Glutamatergic neuron (in vitro differentiated cells): ENCODE data around the gene PIK3R6. TPM values are rescaled to one million over a fixed set of nuclear protein-coding genes. Genes with fewer than 3 reads are reported as not detected.
A peak's percentile ranks its signal among the peaks of the same experiment; 100 is the strongest.

Experiments
- DNase-seq: peaks from one replicate; pipeline ENCODE4 v3.0.0; 2022
- H3K27ac Mint-ChIP-seq: one replicate; pipeline ENCODE4 v1.8.0; 2020; ENCODE audit warnings: mild to moderate bottlenecking, mixed read lengths, inconsistent platforms; ENCODE audit not compliant: unreplicated experiment
- H3K27me3 Mint-ChIP-seq: one replicate; pipeline ENCODE4 v1.8.0; 2020; ENCODE audit warnings: mild to moderate bottlenecking, moderate library complexity, mixed read lengths, inconsistent platforms; ENCODE audit not compliant: unreplicated experiment
- H3K36me3 Mint-ChIP-seq: one replicate; pipeline ENCODE4 v1.8.0; 2020; ENCODE audit warnings: mild to moderate bottlenecking, mixed read lengths, inconsistent platforms; ENCODE audit not compliant: unreplicated experiment
- H3K4me1 Mint-ChIP-seq: one replicate; pipeline ENCODE4 v1.8.0; 2020; ENCODE audit warnings: mild to moderate bottlenecking, low read depth, mixed read lengths, inconsistent platforms; ENCODE audit not compliant: unreplicated experiment
- H3K4me3 Mint-ChIP-seq: one replicate; pipeline ENCODE4 v1.8.0; 2020; ENCODE audit warnings: mild to moderate bottlenecking, mixed read lengths, inconsistent platforms; ENCODE audit not compliant: unreplicated experiment
- H3K9me3 Mint-ChIP-seq: one replicate; pipeline ENCODE4 v1.8.0; 2020; ENCODE audit warnings: mild to moderate bottlenecking, moderate library complexity, mixed read lengths, inconsistent platforms; ENCODE audit not compliant: unreplicated experiment
- total RNA-seq: library from RNA; stranded (reverse); fragmentation: NEBNext Ultra II Directional; extraction: Animal tissue kit (Norgen Biotek cat#: 25700); gene quantifications from one replicate; pipeline ENCODE4 v1.2.1, GENCODE V29; 2021; ENCODE audit not compliant: unreplicated experiment
- TF ChIP-seq, protein P1 (sequence below): fragments of 200-600 bp; sonication (generic); IDR thresholded peaks from one replicate; pipeline ENCODE4 v1.5.0; 2021; ENCODE audit not compliant: partially characterized antibody, unreplicated experiment

The PIK3R6 gene
- total RNA-seq, 1 donor from 2014 or later, result not detected

DNA sequence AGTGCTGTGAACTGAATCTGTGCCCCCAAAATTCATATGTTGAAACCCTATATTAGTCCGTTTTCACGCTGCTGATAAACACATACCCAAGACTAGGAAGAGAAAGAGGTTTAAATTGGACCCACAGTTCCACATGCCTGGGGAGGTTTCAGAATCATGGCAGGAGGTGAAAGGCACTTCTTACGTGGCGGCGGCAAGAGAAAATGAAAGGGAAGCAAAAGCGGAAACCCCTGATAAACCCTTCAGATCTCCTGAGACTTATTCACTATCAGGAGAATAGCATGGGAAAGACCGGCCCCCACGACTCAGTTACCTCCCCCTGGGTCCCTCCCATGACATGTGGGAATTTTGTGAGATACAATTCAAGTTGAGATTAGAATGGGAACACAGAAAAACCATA is 105.5 kb downstream of the PIK3R6 start:
- Mint-ChIP-seq H3K27ac (no peak overlapping the region), H3K9me3 (peaks cover 5% of the 10 kb centered on the region), H3K4me1 (no peaks in the 10 kb centered on the region), H3K36me3 (peaks cover 9% of the 10 kb centered on the region), H3K4me3 (no peak overlapping the region), H3K27me3 (peaks cover 2% of the 10 kb centered on the region)
- TF ChIP-seq, protein P1, sequence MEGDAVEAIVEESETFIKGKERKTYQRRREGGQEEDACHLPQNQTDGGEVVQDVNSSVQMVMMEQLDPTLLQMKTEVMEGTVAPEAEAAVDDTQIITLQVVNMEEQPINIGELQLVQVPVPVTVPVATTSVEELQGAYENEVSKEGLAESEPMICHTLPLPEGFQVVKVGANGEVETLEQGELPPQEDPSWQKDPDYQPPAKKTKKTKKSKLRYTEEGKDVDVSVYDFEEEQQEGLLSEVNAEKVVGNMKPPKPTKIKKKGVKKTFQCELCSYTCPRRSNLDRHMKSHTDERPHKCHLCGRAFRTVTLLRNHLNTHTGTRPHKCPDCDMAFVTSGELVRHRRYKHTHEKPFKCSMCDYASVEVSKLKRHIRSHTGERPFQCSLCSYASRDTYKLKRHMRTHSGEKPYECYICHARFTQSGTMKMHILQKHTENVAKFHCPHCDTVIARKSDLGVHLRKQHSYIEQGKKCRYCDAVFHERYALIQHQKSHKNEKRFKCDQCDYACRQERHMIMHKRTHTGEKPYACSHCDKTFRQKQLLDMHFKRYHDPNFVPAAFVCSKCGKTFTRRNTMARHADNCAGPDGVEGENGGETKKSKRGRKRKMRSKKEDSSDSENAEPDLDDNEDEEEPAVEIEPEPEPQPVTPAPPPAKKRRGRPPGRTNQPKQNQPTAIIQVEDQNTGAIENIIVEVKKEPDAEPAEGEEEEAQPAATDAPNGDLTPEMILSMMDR, result no peak
- no peak for DNase-seq

DNA sequence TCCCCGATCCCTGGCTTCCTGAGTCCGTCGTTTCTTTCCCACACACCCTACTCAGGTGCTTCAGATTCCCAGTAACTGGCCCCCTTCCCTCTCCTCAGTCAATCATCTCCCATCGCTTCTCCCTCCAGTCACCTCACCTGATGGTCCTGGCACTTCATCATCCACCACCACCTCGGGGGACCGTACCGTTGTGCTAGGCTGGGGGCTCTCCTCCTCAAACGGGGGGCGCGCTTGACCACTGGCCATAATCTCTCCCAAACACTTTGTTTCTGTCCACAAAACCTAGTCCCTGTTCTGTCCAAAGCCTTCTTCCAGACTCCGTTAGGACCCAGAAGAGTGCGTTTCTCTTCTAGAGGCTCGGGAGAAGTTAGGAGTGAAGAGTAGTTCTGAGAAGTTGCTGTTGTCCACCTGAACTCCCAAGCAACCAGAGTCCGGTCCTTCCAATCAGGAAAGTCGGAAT is 109.3 kb downstream of the PIK3R6 start, which contains the start of gene SPDYE4:
Gene SPDYE4 (minus strand): TSS at position 410 of the 460 bp plus-strand sequence. CDS start 164 bp downstream, at position 246.
- Mint-ChIP-seq H3K36me3 (peaks cover 9% of the 10 kb centered on the region), H3K27ac (no peak within 1 kb of the TSS), H3K9me3 (peaks cover 5% of the 10 kb centered on the region), H3K4me1 (no peaks in the 10 kb centered on the region), H3K4me3 (no peak within 1 kb of the TSS), H3K27me3 (peaks cover 2% of the 10 kb centered on the region)
- DNase-seq, result no peak
- TF ChIP-seq, protein P1, result no peak

DNA sequence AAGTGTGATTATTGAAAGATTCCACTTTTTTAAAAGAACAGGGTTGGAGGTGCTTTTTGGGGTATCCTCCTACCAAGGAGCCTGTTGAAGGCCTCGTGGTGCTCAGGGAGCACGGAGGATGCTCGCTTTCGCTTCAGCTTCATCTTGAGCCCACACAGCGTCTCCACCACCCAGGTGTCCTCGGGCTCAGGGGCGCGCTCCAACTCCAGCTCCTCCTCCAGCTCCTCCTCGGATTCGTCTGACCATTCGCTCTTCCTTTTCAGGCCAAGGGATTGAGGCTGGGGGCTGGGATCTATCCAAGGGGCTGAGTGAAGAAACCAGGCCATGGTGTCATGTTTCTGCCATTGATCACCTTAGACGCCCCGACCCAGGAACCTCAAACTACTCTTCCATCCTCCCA is 110.3 kb downstream of the PIK3R6 start:
- Mint-ChIP-seq H3K9me3 (peaks cover 4% of the 10 kb centered on the region), H3K4me3 (no peak overlapping the region), H3K4me1 (no peaks in the 10 kb centered on the region), H3K27ac (no peak overlapping the region), H3K27me3 (peaks cover 2% of the 10 kb centered on the region), H3K36me3 (peaks cover 9% of the 10 kb centered on the region)
- DNase-seq, result no peak
- TF ChIP-seq, protein P1, result no peak

DNA sequence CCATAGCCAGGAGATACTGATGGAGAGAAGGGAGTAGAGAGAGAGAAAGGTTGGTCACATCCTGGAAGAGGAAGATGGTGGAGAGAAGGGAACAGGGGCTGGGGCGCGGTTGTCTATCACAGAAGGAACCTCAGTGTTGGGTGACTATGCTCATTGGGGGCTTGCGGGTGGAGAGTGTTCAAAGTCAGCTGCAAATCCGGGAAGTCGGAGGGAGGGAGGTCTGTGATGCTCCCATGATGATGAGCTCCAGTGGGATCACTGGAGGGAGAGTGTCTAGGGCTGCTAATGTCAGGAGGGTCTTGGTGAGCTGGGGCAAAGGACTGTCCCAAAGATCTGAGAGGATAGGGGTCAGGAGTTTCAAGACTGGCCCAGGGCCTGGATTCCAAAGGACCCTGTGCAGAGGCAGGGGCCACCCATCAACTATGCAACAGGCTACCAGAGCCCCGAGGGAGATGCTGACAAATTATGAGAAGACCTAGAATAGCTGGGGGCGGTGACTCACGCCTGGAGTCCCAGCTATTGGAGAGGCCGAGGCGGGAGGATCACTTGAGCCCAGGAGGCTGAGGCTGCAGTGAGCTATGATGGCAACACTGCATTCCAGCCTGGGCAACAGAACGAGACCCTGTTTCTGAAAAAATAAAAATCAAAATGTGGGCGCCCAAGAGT is 111.8 kb downstream of the PIK3R6 start:
- Mint-ChIP-seq H3K4me3 (no peak overlapping the region), H3K4me1 (no peaks in the 10 kb centered on the region), H3K9me3 (peaks cover 4% of the 10 kb centered on the region), H3K27me3 (peaks cover 2% of the 10 kb centered on the region), H3K36me3 (peaks cover 5% of the 10 kb centered on the region), H3K27ac (peak overlapping the region; percentile 11)
- no peak for DNase-seq
- TF ChIP-seq, protein P1, result no peak

DNA sequence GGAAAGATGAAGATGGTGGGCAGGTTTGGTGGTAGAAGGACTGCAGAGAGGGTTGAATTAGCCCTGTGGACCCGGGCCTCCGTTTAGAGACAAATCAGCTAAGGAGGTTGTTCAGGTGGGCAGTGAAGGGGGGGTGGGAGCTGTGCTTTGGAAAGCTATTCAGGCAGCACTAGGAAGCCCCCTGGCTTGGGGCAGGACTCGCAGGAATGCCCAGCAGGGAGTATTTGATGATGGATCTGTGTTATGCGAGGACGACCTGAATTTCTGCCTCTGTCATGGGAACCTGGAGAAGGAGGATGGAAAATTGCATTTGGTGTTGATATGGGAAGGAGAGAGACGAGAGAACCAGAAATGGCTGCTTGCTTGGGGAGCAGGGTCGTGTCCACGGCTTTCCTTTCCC is 112.6 kb downstream of the PIK3R6 start:
- no peak overlapping the region for H3K4me3 Mint-ChIP-seq
- H3K36me3 Mint-ChIP-seq, result peaks cover 5% of the 10 kb centered on the region
- peaks cover 4% of the 10 kb centered on the region for H3K9me3 Mint-ChIP-seq
- peaks cover 2% of the 10 kb centered on the region for H3K27me3 Mint-ChIP-seq
- H3K4me1 Mint-ChIP-seq, result no peaks in the 10 kb centered on the region
- no peak for DNase-seq
- no peak overlapping the region for H3K27ac Mint-ChIP-seq
- TF ChIP-seq, protein P1, result no peak
